GM12878 (cell line): ENCODE measurements around the gene BHLHE23.

Experiments
- BCLAF1 ChIP-seq: fragments of 450-650 bp; IDR thresholded peaks from 2 replicates; pipeline ENCODE4 v1.6.1; 2017; ENCODE audit warnings: antibody characterized with exemption, mild to moderate bottlenecking, moderate library complexity
- BHLHE40 ChIP-seq, 2 experiments: fragments of 450-650 bp in 1 of 2; IDR thresholded peaks; 2 replicates each; pipeline ENCODE4 v1.6.1; 2011 to 2017; ENCODE audit warnings: low read depth in 2 of 2, borderline replicate concordance in 1 of 2, improper control_type of control experiment in 1 of 2, low read length in 1 of 2, mild to moderate bottlenecking in 1 of 2
- CHD4 ChIP-seq: fragments of 200-600 bp; sonication (generic); IDR thresholded peaks from 2 replicates; pipeline ENCODE4 v1.6.1; 2016; ENCODE audit warnings: mild to moderate bottlenecking
- CREM ChIP-seq: IDR thresholded peaks from 2 replicates; pipeline ENCODE4 v1.6.1; 2014; ENCODE audit warnings: antibody characterized with exemption, low read depth
- CTCF ChIP-seq, 3 experiments: IDR thresholded peaks in 2 of 3; conservative IDR thresholded peaks in 1 of 3; 2 replicates each; pipeline ENCODE4 v1.5.1; 2011; ENCODE audit warnings: low read depth in 3 of 3, low read length in 3 of 3, mild to moderate bottlenecking in 3 of 3, control low read depth in 2 of 3, moderate library complexity in 2 of 3, inconsistent platforms in 1 of 3, mixed read lengths in 1 of 3; ENCODE audit not compliant: control insufficient read depth in 2 of 3, insufficient read depth in 1 of 3; ENCODE audit errors: extremely low read depth in 1 of 3
- GABPA ChIP-seq: IDR thresholded peaks from 2 replicates; pipeline ENCODE4 v1.6.1; 2014; ENCODE audit warnings: antibody characterized with exemption, low read depth, mild to moderate bottlenecking, inconsistent platforms
- IKZF2 ChIP-seq, 2 experiments: fragments of 450-650 bp; IDR thresholded peaks; 2 replicates each; pipeline ENCODE4 v1.6.1; 2017; ENCODE audit warnings: mild to moderate bottlenecking in 2 of 2, moderate library complexity in 2 of 2
- NFYB ChIP-seq: IDR thresholded peaks from 2 replicates; pipeline ENCODE4 v1.6.1; 2011; ENCODE audit warnings: low read depth, mild to moderate bottlenecking, low read length, improper control_type of control experiment, moderate library complexity; ENCODE audit not compliant: insufficient read depth
- POLR2A ChIP-seq: IDR thresholded peaks from 2 replicates; pipeline ENCODE4 v1.6.1; 2011; ENCODE audit warnings: low read depth, mild to moderate bottlenecking, low read length
- SUZ12 ChIP-seq: fragments of 200-600 bp; sonication (generic); IDR thresholded peaks from one replicate; pipeline ENCODE4 v1.6.1; 2018; ENCODE audit warnings: antibody characterized with exemption, mild to moderate bottlenecking; ENCODE audit not compliant: unreplicated experiment
- ZNF24 ChIP-seq: fragments of 450-650 bp; IDR thresholded peaks from 2 replicates; pipeline ENCODE4 v1.6.1; 2017; ENCODE audit warnings: antibody characterized with exemption, mild to moderate bottlenecking

- TF ChIP-seq GABPA: no peak
- no peak for TF ChIP-seq NFYB
- TF ChIP-seq CTCF (IDR thresholded peaks at IDR 0.05 in 2 of 3, conservative IDR thresholded peaks at IDR 0.05 in 1 of 3; ENCODE audit: control insufficient read depth in 2 of 3, extremely low read depth in 1 of 3, insufficient read depth in 1 of 3, low read depth in 3 of 3, low read length in 3 of 3): no peak
- TF ChIP-seq SUZ12: no peak
- TF ChIP-seq CHD4: no peak
- TF ChIP-seq BHLHE40 (IDR thresholded peaks at IDR 0.05; ENCODE audit: borderline replicate concordance in 1 of 2, low read depth in 2 of 2, low read length in 1 of 2): no peak
- no peak for TF ChIP-seq IKZF2 (IDR thresholded peaks at IDR 0.05)
- TF ChIP-seq POLR2A: no peak
- TF ChIP-seq CREM: no peak
- TF ChIP-seq ZNF24: no peak
- no peak for TF ChIP-seq BCLAF1
Measured at GRCh38 chr20:63007360-63007645, 539 bp upstream of the BHLHE23 start.
